HepG2 (cell line): Measurements from ENCODE around the gene SAMD4B. TPM values are rescaled to one million over a fixed set of nuclear protein-coding genes. Genes with fewer than 3 reads are reported as not detected.

Experiments
- ATAC-seq: fragments of 200-7000 bp; cut with Tn5 transposase; 3 replicates; pipeline ENCODE4 v1.9.1; 2020; ENCODE audit warnings: mild to moderate bottlenecking, moderate library complexity
- BruUV-seq: library from RNA; stranded (reverse); fragments of 400-500 nt; replicated peaks from 2 replicates; lab custom pipeline; 2021; lab: Mats Ljungman, UMichigan
- CTCF ChIA-PET: fragments of 300-600 bp; formaldehyde crosslinking; extraction: SDS; loops from one replicate; lab custom pipeline; 2021; ENCODE audit warnings: low total read pairs, inconsistent platforms, low intra/inter-chr PET ratio; lab: Yijun Ruan, JAX
- POLR2A ChIA-PET: fragments of 350-600 bp; sonication (Branson Sonifier 250); formaldehyde crosslinking; loops from one replicate; lab custom pipeline; 2020; ENCODE audit warnings: antibody characterized with exemption, inconsistent platforms; lab: Yijun Ruan, JAX
- DNase-seq: peaks from one replicate; pipeline ENCODE4 v3.0.0-alpha.2; 2015; ENCODE audit warnings: low spot score
- FAIRE-seq: peaks from 3 replicates; lab custom pipeline; 2011; peaks lifted over from hg19 to GRCh38; lab: Jason Lieb, UNC
- H2AFZ ChIP-seq: one replicate; pipeline ENCODE4 v1.6.1; 2011; ENCODE audit warnings: low read length, inconsistent platforms
- H3K27ac ChIP-seq: fragments of 300-600 bp; 3 replicates; pipeline ENCODE4 v1.8.0; 2011; ENCODE audit warnings: mixed run types, mild to moderate bottlenecking, mixed read lengths, low read length, inconsistent platforms; ENCODE audit not compliant: insufficient read depth; ENCODE audit errors: extremely low read length
- H3K27me3 ChIP-seq, 2 experiments: fragments of 200-600 bp in 1 of 2; 2 replicates in 1 of 2; 3 replicates in 1 of 2; pipeline versions ENCODE4 v1.6.0 to v1.8.0; 2011; ENCODE audit warnings: low read length in 2 of 2, mild to moderate bottlenecking in 2 of 2, moderate library complexity in 2 of 2, inconsistent platforms in 1 of 2; ENCODE audit not compliant: insufficient read depth in 2 of 2, control insufficient read depth in 1 of 2
- H3K36me3 ChIP-seq, 2 experiments: fragments of 200-600 bp in 1 of 2; replicated peaks in 1 of 2; 2 replicates in 1 of 2; 3 replicates in 1 of 2; pipeline versions ENCODE4 v1.5.1 to v1.8.0; 2011; ENCODE audit warnings: low read length in 2 of 2, inconsistent platforms in 1 of 2; ENCODE audit not compliant: insufficient read depth in 2 of 2, control insufficient read depth in 1 of 2
- H3K4me1 ChIP-seq: 2 replicates; pipeline ENCODE4 v1.5.1; 2012; ENCODE audit warnings: low read length, inconsistent platforms; ENCODE audit not compliant: insufficient read depth
- H3K4me2 ChIP-seq: 2 replicates; pipeline ENCODE4 v1.6.0; 2011; ENCODE audit warnings: low read depth, low read length, inconsistent platforms
- H3K4me3 ChIP-seq, 3 experiments: fragments of 200-600 bp in 1 of 3; sonication (generic), shearing (Covaris generic) in 1 of 3; replicated peaks in 1 of 3; 2 replicates each; pipeline ENCODE4 v1.5.1; 2011 to 2016; ENCODE audit warnings: low read length in 3 of 3, inconsistent platforms in 2 of 3, low read depth in 2 of 3, mild to moderate bottlenecking in 2 of 3, control low read depth in 1 of 3, mixed read lengths in 1 of 3; ENCODE audit not compliant: insufficient read depth in 1 of 3
- H3K79me2 ChIP-seq: one replicate; pipeline ENCODE4 v1.6.1; 2011; ENCODE audit warnings: low read length, inconsistent platforms; ENCODE audit not compliant: insufficient read depth
- H3K9ac ChIP-seq: 2 replicates; pipeline ENCODE4 v1.6.0; 2011; ENCODE audit warnings: mild to moderate bottlenecking, low read depth, low read length, inconsistent platforms; ENCODE audit not compliant: insufficient read depth
- H3K9me3 ChIP-seq: 2 replicates; pipeline ENCODE4 v1.5.1; 2012; ENCODE audit warnings: mild to moderate bottlenecking, low read length
- H4K20me1 ChIP-seq: 2 replicates; pipeline ENCODE4 v1.6.0; 2011; ENCODE audit warnings: inconsistent platforms, mild to moderate bottlenecking, low read length, moderate library complexity; ENCODE audit not compliant: insufficient read depth
- FOXA1 ChIP-seq, 2 experiments: fragments of 450-650 bp in 1 of 2; sonication (generic) in 1 of 2; formaldehyde crosslinking in 1 of 2; IDR thresholded peaks; 2 replicates each; pipeline versions ENCODE4 v1.4.0 to v1.6.1; 2016 to 2020; ENCODE audit warnings: missing genetic modification reagents in 1 of 2
- FOXK1 ChIP-seq: sonication (generic); formaldehyde crosslinking; IDR thresholded peaks from 2 replicates; pipeline ENCODE4 v1.4.0; 2020; ENCODE audit warnings: low read depth, missing genetic modification reagents, borderline replicate concordance
- ZBTB7B ChIP-seq: sonication (generic); formaldehyde crosslinking; IDR thresholded peaks from 2 replicates; pipeline ENCODE4 v1.4.0; 2020; ENCODE audit warnings: missing genetic modification reagents
- WGBS: methylation state at CpG from one replicate; pipeline ENCODE4 v1.1.6; 2017; ENCODE audit warnings: low lambda C conversion rate; 5-methylcytosine and 5-hydroxymethylcytosine counted together
- in situ Hi-C: cut with HindIII; loops from 2 replicates; pipeline ENCODE4 v1.10.0; 2017; ENCODE audit warnings: low pct_unique_long_range_greater_than_20kb; ENCODE audit not compliant: extremely low pct_ligation_motif_present
- intact Hi-C: fragments of 100-400 bp; cut with micrococcal nuclease; formaldehyde crosslinking; loops from one replicate; pipeline ENCODE4 v1.10.0; 2022; ENCODE audit not compliant: unreplicated experiment
- polyA plus RNA-seq, 8 experiments: library from polyadenylated mRNA; depleted of rRNA in 3 of 8; stranded (reverse) in 7 of 8; unstranded in 1 of 8; fragments of >200 nt; fragmentation: Illumina TruSeq in 4 of 8; extraction: Trizol in 4 of 8; gene quantifications; 2 replicates each; pipeline versions ENCODE4 v1.2.1 to v1.2.3, GENCODE V29; 2011 to 2016; ENCODE audit warnings: low read depth in 4 of 8, missing spikeins in 1 of 8, mixed read lengths in 1 of 8; ENCODE audit not compliant: insufficient read depth in 1 of 8
- total RNA-seq, 5 experiments: library from RNA; depleted of rRNA; stranded (reverse); fragments of >200 nt; fragmentation: Illumina TruSeq; extraction: Trizol; gene quantifications; 2 replicates each; pipeline ENCODE4 v1.2.3, GENCODE V29; 2016; ENCODE audit warnings: low read depth in 1 of 5
- TF ChIP-seq, protein P1 (sequence below): sonication (generic); formaldehyde crosslinking; IDR thresholded peaks from 2 replicates; pipeline ENCODE4 v1.8.0; 2022; ENCODE audit warnings: mild to moderate bottlenecking, missing genetic modification reagents, moderate library complexity
- TF ChIP-seq, protein P2 (sequence below): sonication (generic); formaldehyde crosslinking; IDR thresholded peaks from 2 replicates; pipeline ENCODE4 v1.4.0; 2020; ENCODE audit warnings: missing genetic modification reagents

The SAMD4B gene
- total and polyA plus RNA-seq, 2 of the 13 experiments (the other 11 are each of a cell fraction or from before 2014, with no cell fraction given): 26.0 to 31.8 TPM

DNA sequence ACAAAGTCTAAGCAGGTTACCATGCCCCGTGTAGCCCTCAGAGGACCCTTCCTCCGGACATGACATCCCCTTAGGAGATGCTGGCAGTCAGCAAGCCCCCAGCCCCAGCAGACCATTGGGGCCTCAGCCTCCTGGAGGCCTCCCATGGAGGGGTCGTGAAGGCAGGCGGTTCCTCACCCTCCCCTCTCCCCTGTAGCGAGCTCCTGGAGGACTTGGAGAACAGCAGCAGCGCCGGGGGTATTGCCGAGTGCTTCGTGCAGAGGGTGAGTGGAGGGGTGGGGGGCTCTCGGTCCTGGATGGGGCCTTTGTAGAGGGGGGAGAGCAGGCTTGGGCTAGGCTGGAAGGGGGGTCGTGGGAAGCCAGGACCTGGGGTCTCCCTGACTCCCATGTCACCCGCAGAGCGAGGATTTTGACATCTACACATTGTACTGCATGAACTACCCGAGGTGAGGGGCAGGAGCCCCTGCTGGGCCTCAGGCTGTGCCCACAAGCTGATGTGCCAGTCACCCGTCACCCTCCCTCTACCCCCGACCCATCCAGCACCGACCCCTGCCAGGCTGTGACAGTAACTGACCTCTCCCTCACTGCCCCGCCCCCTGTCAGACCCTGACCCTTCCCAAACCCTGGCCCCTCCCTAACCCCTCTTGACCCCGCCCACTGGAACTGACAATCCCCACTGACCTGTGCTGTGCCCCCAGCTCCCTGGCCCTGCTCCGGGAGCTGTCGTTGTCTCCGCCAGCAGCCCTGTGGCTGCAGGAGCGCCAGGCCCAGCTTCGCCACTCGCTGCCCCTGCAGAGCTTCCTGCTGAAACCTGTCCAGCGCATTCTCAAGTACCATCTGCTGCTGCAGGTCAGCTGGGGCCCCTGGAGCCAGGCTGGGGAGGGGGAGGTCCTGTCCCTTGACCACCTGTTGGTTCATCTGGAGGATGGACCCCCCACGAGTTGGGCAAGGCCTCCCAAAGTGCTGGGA is 74.2 kb downstream of the SAMD4B start:
- in situ Hi-C loops (no loop called here), intact Hi-C loops (loop anchor here (10.0 kb wide), 1 partner anchor 118 kb away; the partner anchor contains the start of gene EID2B)
- ChIA-PET POLR2A (interaction anchor here (2.1 to 4.2 kb wide), 2 partner anchors 12 to 19 kb away, joined by 13 to 31 read pairs; partner anchors contain the start of gene RPS16), CTCF (no interaction called here)
- DNase-seq (no peak), FAIRE-seq (no peak), ATAC-seq (no peak)
- WGBS: 89% methylated on average over 19 of the region's 27 CpGs
- Histone ChIP-seq H4K20me1 (no peaks in the 10 kb centered on the region), H3K79me2 (peaks cover 6% of the 10 kb centered on the region), H2AFZ (no peak overlapping the region), H3K27ac (no peak overlapping the region), H3K9me3 (no peaks in the 10 kb centered on the region), H3K27me3 (no peaks in the 10 kb centered on the region), H3K36me3 (peaks cover 4 to 10% of the 10 kb centered on the region in 2 experiments; a peak in 4 of 5 replicates), H3K9ac (no peak overlapping the region), H3K4me1 (peaks cover 34% of the 10 kb centered on the region), H3K4me3 (no peak overlapping the region), H3K4me2 (no peak overlapping the region)
- BruUV-seq: no TSS peak
- no peak for TF ChIP-seq ZBTB7B (CRISPR knock-in tag)
- TF ChIP-seq, protein P1, sequence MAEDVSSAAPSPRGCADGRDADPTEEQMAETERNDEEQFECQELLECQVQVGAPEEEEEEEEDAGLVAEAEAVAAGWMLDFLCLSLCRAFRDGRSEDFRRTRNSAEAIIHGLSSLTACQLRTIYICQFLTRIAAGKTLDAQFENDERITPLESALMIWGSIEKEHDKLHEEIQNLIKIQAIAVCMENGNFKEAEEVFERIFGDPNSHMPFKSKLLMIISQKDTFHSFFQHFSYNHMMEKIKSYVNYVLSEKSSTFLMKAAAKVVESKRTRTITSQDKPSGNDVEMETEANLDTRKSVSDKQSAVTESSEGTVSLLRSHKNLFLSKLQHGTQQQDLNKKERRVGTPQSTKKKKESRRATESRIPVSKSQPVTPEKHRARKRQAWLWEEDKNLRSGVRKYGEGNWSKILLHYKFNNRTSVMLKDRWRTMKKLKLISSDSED (CRISPR knock-in tag): no peak
- no peak for TF ChIP-seq FOXA1 (IDR thresholded peaks at IDR 0.05)
- no peak for TF ChIP-seq FOXA1 (CRISPR knock-in tag; IDR thresholded peaks at IDR 0.05)
- TF ChIP-seq, protein P2, sequence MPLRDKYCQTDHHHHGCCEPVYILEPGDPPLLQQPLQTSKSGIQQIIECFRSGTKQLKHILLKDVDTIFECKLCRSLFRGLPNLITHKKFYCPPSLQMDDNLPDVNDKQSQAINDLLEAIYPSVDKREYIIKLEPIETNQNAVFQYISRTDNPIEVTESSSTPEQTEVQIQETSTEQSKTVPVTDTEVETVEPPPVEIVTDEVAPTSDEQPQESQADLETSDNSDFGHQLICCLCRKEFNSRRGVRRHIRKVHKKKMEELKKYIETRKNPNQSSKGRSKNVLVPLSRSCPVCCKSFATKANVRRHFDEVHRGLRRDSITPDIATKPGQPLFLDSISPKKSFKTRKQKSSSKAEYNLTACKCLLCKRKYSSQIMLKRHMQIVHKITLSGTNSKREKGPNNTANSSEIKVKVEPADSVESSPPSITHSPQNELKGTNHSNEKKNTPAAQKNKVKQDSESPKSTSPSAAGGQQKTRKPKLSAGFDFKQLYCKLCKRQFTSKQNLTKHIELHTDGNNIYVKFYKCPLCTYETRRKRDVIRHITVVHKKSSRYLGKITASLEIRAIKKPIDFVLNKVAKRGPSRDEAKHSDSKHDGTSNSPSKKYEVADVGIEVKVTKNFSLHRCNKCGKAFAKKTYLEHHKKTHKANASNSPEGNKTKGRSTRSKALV (CRISPR knock-in tag): no peak
- TF ChIP-seq FOXK1 (CRISPR knock-in tag): no peak
